GM12891 (cell line): Measurements from ENCODE around the gene SLC43A1.

Experiments
- DNase-seq: peaks from one replicate; pipeline ENCODE4 v3.0.0; 2011; ENCODE audit warnings: low spot score; ENCODE audit not compliant: insufficient read length
- FAIRE-seq: peaks from 2 replicates; lab custom pipeline; 2011; peaks lifted over from hg19 to GRCh38; lab: Jason Lieb, UNC
- PAX5 ChIP-seq: IDR thresholded peaks from 2 replicates; pipeline ENCODE4 v1.6.1; 2011; ENCODE audit warnings: low read length, moderate library complexity, mild to moderate bottlenecking; ENCODE audit not compliant: insufficient read depth, severe bottlenecking
- POLR2A ChIP-seq: IDR thresholded peaks from 2 replicates; pipeline ENCODE4 v1.6.1; 2011; ENCODE audit warnings: low read depth, low read length, control low read depth
- POLR2AphosphoS5 ChIP-seq: IDR thresholded peaks from 2 replicates; pipeline ENCODE4 v1.6.1; 2011; ENCODE audit warnings: low read depth, low read length, control low read depth
- POU2F2 ChIP-seq: IDR thresholded peaks from 2 replicates; pipeline ENCODE4 v1.6.1; 2011; ENCODE audit warnings: low read depth, mild to moderate bottlenecking, control low read depth, low read length, moderate library complexity
- SPI1 ChIP-seq: IDR thresholded peaks from 2 replicates; pipeline ENCODE4 v1.6.1; 2011; ENCODE audit warnings: low read depth, low read length, control low read depth
- TAF1 ChIP-seq: IDR thresholded peaks from 2 replicates; pipeline ENCODE4 v1.6.1; 2011; ENCODE audit warnings: low read depth, low read length, control low read depth

SLC43A1 gene

GRCh38 chr11:57530596-57531507, 15.3 kb upstream of the SLC43A1 start, which contains the start of gene TIMM10:
TSS of gene TIMM10 (minus strand) at chr11:57530754. CDS start at chr11:57530189, 565 bp downstream.
- TF ChIP-seq SPI1 (no peak; the same call in 1 of the 2 replicates), POLR2A (peak; percentile 81), POU2F2 (0 out of 2 replicates have a peak, but pooled peaks have one; percentile 9), POLR2AphosphoS5 (peak; percentile 76), PAX5 (no peak), TAF1 (peak; percentile 36; the same call in 1 of the 2 replicates)
- DNase-seq (peak; percentile 84), FAIRE-seq (peak; percentile 90)

GRCh38 chr11:57530215-57530595, 14.7 kb upstream of the SLC43A1 start:
- FAIRE-seq (peak; percentile 48), DNase-seq (no peak)
- TF ChIP-seq POLR2AphosphoS5 (no peak), PAX5 (no peak), TAF1 (no peak), SPI1 (no peak), POLR2A (no peak), POU2F2 (no peak)

DNA sequence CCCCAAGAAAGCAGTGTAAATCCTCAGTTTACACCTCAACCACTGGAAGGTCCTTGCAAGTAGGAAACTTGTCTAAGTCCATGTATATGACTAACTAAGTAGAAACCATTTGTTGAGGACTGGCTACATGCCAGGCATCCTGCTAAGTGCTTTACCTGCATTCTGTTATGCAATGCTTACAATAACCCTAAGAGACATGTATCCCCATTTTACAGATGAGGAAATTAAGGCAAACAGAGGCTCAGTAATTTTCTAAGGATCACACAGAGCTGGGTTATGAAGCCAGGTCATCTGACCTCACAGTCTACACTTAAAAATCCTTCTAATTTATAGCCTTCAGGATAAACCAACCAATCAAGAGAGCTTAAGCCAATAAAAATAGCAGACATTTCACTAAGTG, 13.5 kb upstream of the SLC43A1 start:
- DNase-seq = no peak
- FAIRE-seq = no peak
- TF ChIP-seq TAF1 = no peak
- TF ChIP-seq PAX5 = no peak
- TF ChIP-seq POU2F2 = no peak
- TF ChIP-seq POLR2AphosphoS5 = no peak
- TF ChIP-seq POLR2A = no peak
- TF ChIP-seq SPI1 = no peak

GRCh38 chr11:57527056-57527631, 11.6 kb upstream of the SLC43A1 start:
- FAIRE-seq (peak; percentile 88), DNase-seq (no peak)
- TF ChIP-seq POLR2A = no peak
- TF ChIP-seq POU2F2 = no peak
- no peak; the same call in 1 of the 2 replicates for TF ChIP-seq POLR2AphosphoS5
- TF ChIP-seq TAF1 = no peak
- TF ChIP-seq SPI1 = no peak
- TF ChIP-seq PAX5 = no peak

- FAIRE-seq (no peak), DNase-seq (no peak)
- TF ChIP-seq TAF1 (no peak), POLR2A (no peak), POU2F2 (no peak), PAX5 (no peak)
These were observed 7.9 kb upstream of the SLC43A1 start for GRCh38 chr11:57523419-57523818.

DNA sequence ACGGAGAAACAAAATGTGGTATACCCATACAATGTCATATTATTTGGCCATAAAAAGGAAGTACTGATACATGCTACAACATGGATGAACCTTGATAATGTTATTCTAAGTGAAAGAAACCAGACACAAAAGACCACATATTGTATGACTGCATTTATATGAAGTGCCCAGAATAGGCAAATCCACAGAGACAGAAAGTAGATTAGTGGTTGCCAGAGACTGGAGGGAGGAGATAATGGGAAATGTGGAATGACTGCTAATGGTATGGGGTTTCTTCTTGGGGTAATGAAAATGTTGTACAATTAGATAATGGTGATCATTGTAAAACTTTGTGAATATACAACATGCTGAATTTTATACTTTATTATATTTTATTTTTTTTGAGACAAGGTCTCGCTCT, 5.6 kb upstream of the SLC43A1 start:
- no peak for FAIRE-seq
- TF ChIP-seq POLR2AphosphoS5 (no peak), SPI1 (no peak), TAF1 (no peak), PAX5 (no peak), POLR2A (no peak), POU2F2 (no peak)
- no peak for DNase-seq

DNA sequence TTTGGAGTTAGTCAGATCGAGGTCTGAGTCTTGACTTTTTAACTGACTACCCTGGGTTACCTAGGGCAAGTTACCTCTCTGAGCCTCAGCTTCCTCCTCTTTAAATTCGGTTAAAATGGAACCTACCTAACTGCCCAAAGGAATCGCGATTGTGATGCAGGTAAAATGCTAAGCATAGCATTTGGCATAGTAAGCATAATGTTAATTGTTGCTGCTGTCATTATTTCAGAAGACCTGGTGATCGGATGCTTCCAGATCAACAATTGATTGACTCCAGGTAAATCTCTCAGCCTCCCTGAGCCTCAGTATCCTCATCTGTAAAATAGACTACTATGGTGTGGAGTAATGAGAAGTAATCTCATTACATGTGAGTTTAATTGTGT, 550 bp upstream of the SLC43A1 start:
- FAIRE-seq = peak; percentile 78
- TF ChIP-seq POLR2A (no peak), SPI1 (no peak), POU2F2 (no peak), PAX5 (no peak), TAF1 (no peak), POLR2AphosphoS5 (no peak)
- no peak for DNase-seq

DNA sequence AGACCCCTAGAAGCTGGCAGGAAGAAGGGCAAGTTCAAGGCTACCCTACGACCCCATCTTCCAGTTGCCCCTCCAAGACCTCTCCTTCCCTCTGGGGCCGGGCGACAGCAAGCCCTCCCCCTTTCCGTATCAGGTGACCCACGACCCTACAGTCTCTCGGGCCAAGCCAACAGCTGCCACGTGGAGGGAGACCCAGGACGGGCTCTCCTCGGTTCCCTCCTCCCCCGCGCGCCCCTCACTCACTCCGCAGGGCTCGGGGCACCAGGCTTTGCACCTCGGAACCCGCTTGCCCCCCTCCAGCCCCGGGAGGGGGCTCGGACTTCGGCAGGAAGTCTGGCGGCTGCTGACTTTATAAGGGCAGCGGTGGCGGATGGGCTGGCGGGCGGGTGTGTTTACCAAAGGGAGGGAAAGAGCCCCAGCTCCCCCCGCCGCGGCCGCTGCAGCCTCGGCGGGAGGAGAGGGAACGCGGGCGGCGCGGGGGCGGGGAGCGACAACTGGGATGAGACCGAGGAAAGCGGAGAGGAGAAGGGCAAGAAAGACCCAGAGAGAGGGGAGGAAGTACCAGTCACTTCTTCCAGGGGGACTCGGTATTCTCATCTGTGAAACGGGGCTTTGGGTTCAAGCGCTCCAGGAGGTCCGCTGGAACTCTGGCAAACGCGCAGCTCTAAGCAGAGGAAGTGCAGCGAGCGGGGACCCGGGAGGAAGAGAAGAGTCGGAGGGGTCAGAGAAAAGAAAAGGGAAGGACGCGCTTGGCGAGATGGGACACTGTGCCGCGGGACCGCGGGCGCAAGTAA, 767 bp downstream of the SLC43A1 start:
- peak; percentile 64 for DNase-seq
- peak; percentile 48 for FAIRE-seq
- no peak for TF ChIP-seq POU2F2
- no peak for TF ChIP-seq POLR2A
- TF ChIP-seq POLR2AphosphoS5 = no peak
- TF ChIP-seq SPI1 = no peak
- TF ChIP-seq PAX5 = no peak
- no peak for TF ChIP-seq TAF1
